IPS DF 6.9 (cell line): ENCODE measurements around the gene ACER3.
"Not testable (repeated sequence)": the region's sequence is repeated elsewhere in the genome, so short reads cannot be mapped to it uniquely, and the experiment has no call there.

ENCODE experiments used
- DNase-seq: peaks from one replicate; pipeline ENCODE4 v3.0.0-alpha.2; 2013; ENCODE audit warnings: low read depth, low spot score
- H3K27ac ChIP-seq: one replicate; pipeline ENCODE4 v1.5.1; 2013; ENCODE audit warnings: low read length, control low read depth
- H3K27me3 ChIP-seq: 2 replicates; pipeline ENCODE4 v1.6.1; 2013; ENCODE audit warnings: mild to moderate bottlenecking, low read length; ENCODE audit not compliant: control insufficient read depth, insufficient read depth
- H3K36me3 ChIP-seq: 2 replicates; pipeline ENCODE4 v1.6.1; 2013; ENCODE audit warnings: low read length; ENCODE audit not compliant: control insufficient read depth, insufficient read depth
- H3K4me1 ChIP-seq: 2 replicates; pipeline ENCODE4 v1.6.1; 2013; ENCODE audit warnings: low read length; ENCODE audit not compliant: control insufficient read depth, insufficient read depth
- H3K4me3 ChIP-seq: 2 replicates; pipeline ENCODE4 v1.5.1; 2013; ENCODE audit warnings: mild to moderate bottlenecking, low read length
- H3K9me3 ChIP-seq: 2 replicates; pipeline ENCODE4 v1.6.1; 2013; ENCODE audit warnings: low read length, inconsistent platforms; ENCODE audit not compliant: control insufficient read depth, insufficient read depth
- WGBS: extraction: QIAGEN DNeasy Blood & Tissue Kit; methylation state at CpG from one replicate; pipeline ENCODE4 v1.1.7; 2013; ENCODE audit warnings: mixed read lengths, missing lambda C conversion rate; ENCODE audit not compliant: insufficient read length, insufficient coverage; 5-methylcytosine and 5-hydroxymethylcytosine counted together

The ACER3 gene

GRCh38 chr11:76987203-76987602 is 126.5 kb downstream of the ACER3 start:
- no peak for DNase-seq
- WGBS, result no CpG with 5 or more reads among the region's 1 CpG
- no peak overlapping the region for H3K4me3 ChIP-seq

GRCh38 chr11:76990628-76991027 is 129.9 kb downstream of the ACER3 start:
- H3K4me1 ChIP-seq, result no peaks in the 10 kb centered on the region
- no peak overlapping the region for H3K4me3 ChIP-seq
- H3K27ac ChIP-seq, result no peak overlapping the region
- H3K9me3 ChIP-seq, result no peaks in the 10 kb centered on the region
- WGBS, result no CpG with 5 or more reads among the region's 1 CpG
- H3K36me3 ChIP-seq, result no peaks in the 10 kb centered on the region
- DNase-seq, result no peak
- H3K27me3 ChIP-seq, result no peaks in the 10 kb centered on the region

More at GRCh38 chr11:76987203-76987602, 126.5 kb downstream of the ACER3 start:
- Histone ChIP-seq H3K9me3 (no peaks in the 10 kb centered on the region), H3K36me3 (no peaks in the 10 kb centered on the region), H3K27me3 (no peaks in the 10 kb centered on the region), H3K4me1 (no peaks in the 10 kb centered on the region), H3K27ac (no peak overlapping the region)

GRCh38 chr11:76995081-76995576 is 134.4 kb downstream of the ACER3 start:
- Histone ChIP-seq H3K4me1 (no peaks in the 10 kb centered on the region), H3K4me3 (no peak overlapping the region), H3K27ac (no peak overlapping the region), H3K9me3 (no peaks in the 10 kb centered on the region), H3K27me3 (no peaks in the 10 kb centered on the region), H3K36me3 (no peaks in the 10 kb centered on the region)
- DNase-seq, result no peak

- no peaks in the 10 kb centered on the region for H3K4me1 ChIP-seq
- no CpG with 5 or more reads among the region's 1 CpG for WGBS
- no peaks in the 10 kb centered on the region for H3K36me3 ChIP-seq
- H3K4me3 ChIP-seq, result no peak overlapping the region
- no peak overlapping the region for H3K27ac ChIP-seq
- no peaks in the 10 kb centered on the region for H3K9me3 ChIP-seq
- DNase-seq, result no peak
- H3K27me3 ChIP-seq, result no peaks in the 10 kb centered on the region
Observed at GRCh38 chr11:76997512-76997911, 136.8 kb downstream of the ACER3 start.

- Histone ChIP-seq H3K27ac (no peak overlapping the region), H3K4me3 (no peak overlapping the region), H3K9me3 (no peaks in the 10 kb centered on the region), H3K27me3 (no peaks in the 10 kb centered on the region), H3K36me3 (no peaks in the 10 kb centered on the region), H3K4me1 (no peaks in the 10 kb centered on the region)
- no CpG with 5 or more reads among the region's 1 CpG for WGBS
- no peak for DNase-seq
Observed at GRCh38 chr11:76999597-76999996, 138.9 kb downstream of the ACER3 start.

- Histone ChIP-seq H3K27ac (no peak overlapping the region), H3K36me3 (no peaks in the 10 kb centered on the region), H3K27me3 (no peaks in the 10 kb centered on the region), H3K4me1 (no peaks in the 10 kb centered on the region), H3K4me3 (no peak overlapping the region), H3K9me3 (no peaks in the 10 kb centered on the region)
- WGBS, result no CpG with 5 or more reads among the region's 1 CpG
- no peak for DNase-seq
Observed at GRCh38 chr11:77001613-77002012, 140.9 kb downstream of the ACER3 start.

- no CpG with 5 or more reads among the region's 2 CpGs for WGBS
- no peak for DNase-seq
- Histone ChIP-seq H3K4me1 (no peaks in the 10 kb centered on the region), H3K4me3 (no peak overlapping the region), H3K27me3 (no peaks in the 10 kb centered on the region), H3K27ac (no peak overlapping the region), H3K9me3 (no peaks in the 10 kb centered on the region), H3K36me3 (no peaks in the 10 kb centered on the region)
Observed at GRCh38 chr11:77002776-77003175, 142.1 kb downstream of the ACER3 start.

- Histone ChIP-seq H3K27ac (no peak overlapping the region), H3K9me3 (no peaks in the 10 kb centered on the region), H3K4me1 (no peaks in the 10 kb centered on the region), H3K36me3 (no peaks in the 10 kb centered on the region), H3K4me3 (no peak overlapping the region), H3K27me3 (no peaks in the 10 kb centered on the region)
- DNase-seq, result no peak
- WGBS, result no CpG with 5 or more reads among the region's 2 CpGs
Observed at GRCh38 chr11:77003963-77004362, 143.2 kb downstream of the ACER3 start.

GRCh38 chr11:77009533-77010160 is 148.9 kb downstream of the ACER3 start:
- DNase-seq, result no peak
- no peak overlapping the region for H3K27ac ChIP-seq
- H3K27me3 ChIP-seq, result no peaks in the 10 kb centered on the region
- no peaks in the 10 kb centered on the region for H3K4me1 ChIP-seq
- H3K9me3 ChIP-seq, result no peaks in the 10 kb centered on the region
- no peaks in the 10 kb centered on the region for H3K36me3 ChIP-seq
- H3K4me3 ChIP-seq, result no peak overlapping the region

- Histone ChIP-seq H3K27me3 (no peaks in the 10 kb centered on the region), H3K9me3 (no peaks in the 10 kb centered on the region), H3K36me3 (no peaks in the 10 kb centered on the region), H3K4me3 (no peak overlapping the region), H3K27ac (no peak overlapping the region), H3K4me1 (no peaks in the 10 kb centered on the region)
- WGBS, result no CpG with 5 or more reads among the region's 2 CpGs
- no peak for DNase-seq
Observed at GRCh38 chr11:77014669-77015068, 154.0 kb downstream of the ACER3 start.

GRCh38 chr11:77018396-77018924 is 157.7 kb downstream of the ACER3 start:
- not testable (repeated sequence) for DNase-seq, H3K4me3 ChIP-seq, H3K27ac ChIP-seq, H3K36me3 ChIP-seq, H3K4me1 ChIP-seq, H3K27me3 ChIP-seq, H3K9me3 ChIP-seq
- WGBS, result no CpG with 5 or more reads among the region's 2 CpGs
